ENCODE results near the gene PKD1.

- TF ChIP-seq CEBPB (IDR thresholded peaks at IDR 0.05; ENCODE audit: low read depth) (no peak), SIN3A (IDR thresholded peaks at IDR 0.05; ENCODE audit: low read depth) (no peak), RAD21 (IDR thresholded peaks at IDR 0.05; ENCODE audit: low read depth) (no peak), CTCF (IDR thresholded peaks at IDR 0.05 in 2 of 3, conservative IDR thresholded peaks at IDR 0.05 in 1 of 3; ENCODE audit: borderline replicate concordance in 1 of 3, insufficient read depth in 1 of 3, low read depth in 2 of 3, low read length in 2 of 3) (no peak), EZH2phosphoT487 (IDR thresholded peaks at IDR 0.05; ENCODE audit: borderline replicate concordance) (no peak), ZNF274 (IDR thresholded peaks at IDR 0.05; ENCODE audit: low read depth, low read length) (no peak), FOSL1 (IDR thresholded peaks at IDR 0.05; ENCODE audit: low read depth) (no peak), REST (IDR thresholded peaks at IDR 0.05; ENCODE audit: low read depth) (no peak), ATF3 (IDR thresholded peaks at IDR 0.05) (no peak), POLR2A (IDR thresholded peaks at IDR 0.05; ENCODE audit: borderline replicate concordance, extremely low read depth, insufficient read depth, insufficient read length) (no peak), JUND (IDR thresholded peaks at IDR 0.05) (no peak), YY1 (IDR thresholded peaks at IDR 0.05; ENCODE audit: extremely low read depth, insufficient replicate concordance, low read depth, low read length) (no peak), MAX (IDR thresholded peaks at IDR 0.05) (no peak)
Observed at GRCh38 chr16:2177561-2177960, 41.9 kb upstream of the PKD1 start.

Measured in HCT116 (cell line).